Stimulated activated CD4-positive, alpha-beta T cell treated with anti-CD3 and anti-CD28 coated beads, Interleukin-1b, Interleukin-23, amount 100 ng/mL, for 24 hours (primary cell): ENCODE data around the gene GAREM1.

Experiments used
- DNase-seq, 4 experiments: peaks; one replicate each; pipeline ENCODE4 v3.0.0-alpha.2; 2020; ENCODE audit warnings: low read depth in 4 of 4, low spot score in 1 of 4

GAREM1 gene

GRCh38 chr18:32425466-32425865, 45.2 kb downstream of the GAREM1 start:
- no peak for DNase-seq

GRCh38 chr18:32424696-32425095, 46.0 kb downstream of the GAREM1 start:
- no peak for DNase-seq

- no peak for DNase-seq
Measured at GRCh38 chr18:32422978-32423740, 47.5 kb downstream of the GAREM1 start.

GRCh38 chr18:32422201-32422600, 48.5 kb downstream of the GAREM1 start:
- DNase-seq, result no peak

GRCh38 chr18:32420084-32420750, 50.5 kb downstream of the GAREM1 start:
- no peak for DNase-seq

GRCh38 chr18:32418148-32418547, 52.5 kb downstream of the GAREM1 start:
- no peak for DNase-seq

- no peak for DNase-seq
Measured at GRCh38 chr18:32405588-32405987, 65.1 kb downstream of the GAREM1 start.

- no peak for DNase-seq
Measured at GRCh38 chr18:32401621-32402020, 69.1 kb downstream of the GAREM1 start.

- no peak for DNase-seq
Measured at GRCh38 chr18:32393407-32393806, 77.3 kb downstream of the GAREM1 start.

GRCh38 chr18:32391126-32391525, 79.6 kb downstream of the GAREM1 start:
- DNase-seq, result no peak

- no peak for DNase-seq
Measured at GRCh38 chr18:32389858-32390257, 80.8 kb downstream of the GAREM1 start.

GRCh38 chr18:32389191-32389590, 81.5 kb downstream of the GAREM1 start:
- no peak for DNase-seq

GRCh38 chr18:32386471-32386870, 84.2 kb downstream of the GAREM1 start:
- no peak for DNase-seq

- DNase-seq, result no peak
Measured at GRCh38 chr18:32383050-32383819, 87.4 kb downstream of the GAREM1 start.

- no peak for DNase-seq
Measured at GRCh38 chr18:32381761-32382160, 88.9 kb downstream of the GAREM1 start.

- no peak for DNase-seq
Measured at GRCh38 chr18:32380559-32380958, 90.1 kb downstream of the GAREM1 start.

- DNase-seq, result no peak
Measured at GRCh38 chr18:32379891-32380290, 90.8 kb downstream of the GAREM1 start.

GRCh38 chr18:32378705-32379104, 92.0 kb downstream of the GAREM1 start:
- no peak for DNase-seq

GRCh38 chr18:32373995-32374394, 96.7 kb downstream of the GAREM1 start:
- DNase-seq, result no peak

- DNase-seq, result no peak
Measured at GRCh38 chr18:32373505-32373904, 97.2 kb downstream of the GAREM1 start.

- no peak for DNase-seq
Measured at GRCh38 chr18:32372381-32373061, 98.2 kb downstream of the GAREM1 start.

- DNase-seq, result no peak
Measured at GRCh38 chr18:32372047-32372380, 98.7 kb downstream of the GAREM1 start.
